ENCODE data around the gene AKAP13.

AKAP13 gene

GRCh38 chr15:85417276-85417675 is 36.9 kb downstream of the AKAP13 start:
- no peak for DNase-seq (ENCODE audit: extremely low spot score)
- TF ChIP-seq PKNOX1 (IDR thresholded peaks at IDR 0.05) = no peak
- TF ChIP-seq SUZ12 (IDR thresholded peaks at IDR 0.05) = no peak
- TF ChIP-seq FOXA1 (IDR thresholded peaks at IDR 0.05) = no peak
- TF ChIP-seq NFRKB (IDR thresholded peaks at IDR 0.05) = no peak
- ChIA-PET POLR2A (no interaction called here), CTCF (no interaction called here)

GRCh38 chr15:85419161-85419560 is 38.8 kb downstream of the AKAP13 start:
- ChIA-PET CTCF (interaction anchor here (0.7 kb wide), 1 partner anchor 8 kb away, joined by 4 read pairs; no protein-coding TSS in a partner anchor), POLR2A (no interaction called here)
- DNase-seq (ENCODE audit: extremely low spot score) = no peak
- TF ChIP-seq PKNOX1 (IDR thresholded peaks at IDR 0.05) (no peak), L3MBTL2 (conservative IDR thresholded peaks at IDR 0.05) (no peak), ZNF384 (IDR thresholded peaks at IDR 0.05) (no peak), BHLHE40 (IDR thresholded peaks at IDR 0.05; ENCODE audit: borderline replicate concordance) (no peak)

- ChIA-PET CTCF (no interaction called here), POLR2A (no interaction called here)
- TF ChIP-seq FOXA1 (IDR thresholded peaks at IDR 0.05) (no peak), ARNT (IDR thresholded peaks at IDR 0.05) (no peak)
- no peak for DNase-seq (ENCODE audit: extremely low spot score)
Observed at GRCh38 chr15:85421116-85421925, 40.9 kb downstream of the AKAP13 start.

- DNase-seq (ENCODE audit: extremely low spot score) = no peak
- CTCF ChIA-PET = no interaction called here
- POLR2A ChIA-PET = no interaction called here
- TF ChIP-seq FOXA1 (IDR thresholded peaks at IDR 0.05) = no peak
- TF ChIP-seq SUZ12 (IDR thresholded peaks at IDR 0.05) = no peak
- TF ChIP-seq ARNT (IDR thresholded peaks at IDR 0.05) = no peak
- no peak for TF ChIP-seq TARDBP (IDR thresholded peaks at IDR 0.05)
- TF ChIP-seq L3MBTL2 (conservative IDR thresholded peaks at IDR 0.05) = no peak
- no peak for TF ChIP-seq HDGF (IDR thresholded peaks at IDR 0.05; ENCODE audit: borderline replicate concordance)
- TF ChIP-seq ELF4 (IDR thresholded peaks at IDR 0.05) = no peak
- no peak for TF ChIP-seq LEF1 (IDR thresholded peaks at IDR 0.05; ENCODE audit: borderline replicate concordance)
- TF ChIP-seq ZNF384 (IDR thresholded peaks at IDR 0.05) = no peak
- no peak for TF ChIP-seq FOXK2 (IDR thresholded peaks at IDR 0.05)
- TF ChIP-seq NFRKB (IDR thresholded peaks at IDR 0.05) = no peak
Observed at GRCh38 chr15:85422607-85423006, 42.2 kb downstream of the AKAP13 start.

GRCh38 chr15:85423256-85423655 is 42.9 kb downstream of the AKAP13 start:
- CTCF ChIA-PET = no interaction called here

GRCh38 chr15:85424154-85424553 is 43.8 kb downstream of the AKAP13 start:
- TF ChIP-seq CTBP1 (IDR thresholded peaks at IDR 0.05; ENCODE audit: borderline replicate concordance) (no peak), BHLHE40 (IDR thresholded peaks at IDR 0.05; ENCODE audit: borderline replicate concordance) (no peak), PKNOX1 (IDR thresholded peaks at IDR 0.05) (no peak), FOXA1 (IDR thresholded peaks at IDR 0.05) (no peak), TARDBP (IDR thresholded peaks at IDR 0.05) (no peak), ARNT (IDR thresholded peaks at IDR 0.05) (no peak), LEF1 (IDR thresholded peaks at IDR 0.05; ENCODE audit: borderline replicate concordance) (no peak), SP1 (IDR thresholded peaks at IDR 0.05) (no peak), HDGF (IDR thresholded peaks at IDR 0.05; ENCODE audit: borderline replicate concordance) (no peak), FOXM1 (IDR thresholded peaks at IDR 0.05; ENCODE audit: borderline replicate concordance) (no peak)
- no peak for DNase-seq (ENCODE audit: extremely low spot score)
- ChIA-PET CTCF (no interaction called here), POLR2A (interaction anchor here (0.5 to 1.2 kb wide), 3 partner anchors 8 to 40 kb away, joined by 3 read pairs; no protein-coding TSS in a partner anchor)

More at GRCh38 chr15:85423256-85423655, 42.9 kb downstream of the AKAP13 start:
- POLR2A ChIA-PET = interaction anchor here (1.2 kb wide), 1 partner anchor 11 kb away, joined by 3 read pairs; no protein-coding TSS in a partner anchor
- TF ChIP-seq CTBP1 (IDR thresholded peaks at IDR 0.05; ENCODE audit: borderline replicate concordance) = no peak
- TF ChIP-seq FOXA1 (IDR thresholded peaks at IDR 0.05) = no peak
- no peak for TF ChIP-seq LEF1 (IDR thresholded peaks at IDR 0.05; ENCODE audit: borderline replicate concordance)
- no peak for TF ChIP-seq TARDBP (IDR thresholded peaks at IDR 0.05)
- no peak for TF ChIP-seq NFRKB (IDR thresholded peaks at IDR 0.05)
- no peak for TF ChIP-seq SP1 (IDR thresholded peaks at IDR 0.05)
- TF ChIP-seq BHLHE40 (IDR thresholded peaks at IDR 0.05; ENCODE audit: borderline replicate concordance) = no peak
- TF ChIP-seq HDGF (IDR thresholded peaks at IDR 0.05; ENCODE audit: borderline replicate concordance) = no peak
- no peak for DNase-seq (ENCODE audit: extremely low spot score)

GRCh38 chr15:85426481-85426880 is 46.1 kb downstream of the AKAP13 start:
- ChIA-PET CTCF (no interaction called here), POLR2A (no interaction called here)
- DNase-seq (ENCODE audit: extremely low spot score) = no peak
- TF ChIP-seq HDGF (IDR thresholded peaks at IDR 0.05; ENCODE audit: borderline replicate concordance) (no peak), PKNOX1 (IDR thresholded peaks at IDR 0.05) (no peak), LEF1 (IDR thresholded peaks at IDR 0.05; ENCODE audit: borderline replicate concordance) (no peak), TARDBP (IDR thresholded peaks at IDR 0.05) (no peak), L3MBTL2 (conservative IDR thresholded peaks at IDR 0.05) (no peak), ARNT (IDR thresholded peaks at IDR 0.05) (no peak), CTBP1 (IDR thresholded peaks at IDR 0.05; ENCODE audit: borderline replicate concordance) (no peak), NFRKB (IDR thresholded peaks at IDR 0.05) (no peak)

All from HEK293T (cell line).